PC-9 (cell line): ENCODE data around the gene CASP4. TPM values are rescaled to one million over a fixed set of nuclear protein-coding genes. Genes with fewer than 3 reads are reported as not detected.
"Not testable (repeated sequence)": the region's sequence is repeated elsewhere in the genome, so short reads cannot be mapped to it uniquely, and the experiment has no call there.

Experiments used
- BruUV-seq: library from RNA; stranded (reverse); fragments of 400-500 nt; replicated peaks from 2 replicates; lab custom pipeline; 2021; lab: Mats Ljungman, UMichigan
- CTCF ChIA-PET: fragments of 300-600 bp; sonication (Branson Sonifier 250); formaldehyde crosslinking; loops from one replicate; lab custom pipeline; 2022; ENCODE audit warnings: antibody characterized with exemption; lab: Charles Lee
- POLR2A ChIA-PET: fragments of 300-600 bp; sonication (Branson Sonifier 250); formaldehyde crosslinking; loops from one replicate; lab custom pipeline; 2022; ENCODE audit warnings: antibody characterized with exemption; ENCODE audit not compliant: unreplicated experiment; lab: Charles Lee
- DNase-seq, 2 experiments: peaks; one replicate each; pipeline versions ENCODE4 v3.0.0 to v3.0.0-alpha.2; 2015 to 2022; ENCODE audit warnings: mixed read lengths in 1 of 2
- H2AFZ ChIP-seq: fragments of 200-600 bp; sonication (generic); 2 replicates; pipeline ENCODE4 v1.8.1; 2017; ENCODE audit warnings: antibody characterized with exemption
- H3F3A ChIP-seq: fragments of 200-600 bp; sonication (generic); 2 replicates; pipeline ENCODE4 v1.8.1; 2017; ENCODE audit warnings: antibody characterized with exemption, mild to moderate bottlenecking, low read depth; ENCODE audit not compliant: insufficient read depth
- H3K27ac ChIP-seq: fragments of 200-600 bp; sonication (generic); 2 replicates; pipeline ENCODE4 v1.6.1; 2016; ENCODE audit warnings: mixed run types
- H3K27me3 ChIP-seq: fragments of 200-600 bp; sonication (generic); 2 replicates; pipeline ENCODE4 v1.6.1; 2016; ENCODE audit warnings: low read depth, mixed run types; ENCODE audit not compliant: insufficient read depth
- H3K36me3 ChIP-seq: fragments of 200-600 bp; sonication (generic); 2 replicates; pipeline ENCODE4 v1.6.1; 2016; ENCODE audit warnings: low read depth, mixed run types
- H3K4me1 ChIP-seq: fragments of 200-600 bp; sonication (generic); replicated peaks from 2 replicates; pipeline ENCODE4 v1.6.1; 2016; ENCODE audit warnings: mixed run types; ENCODE audit not compliant: insufficient read depth
- H3K4me2 ChIP-seq: fragments of 200-600 bp; sonication (generic); 2 replicates; pipeline ENCODE4 v1.6.1; 2017; ENCODE audit warnings: mixed run types
- H3K4me3 ChIP-seq: fragments of 200-600 bp; sonication (generic); 2 replicates; pipeline ENCODE4 v1.6.1; 2016; ENCODE audit warnings: mixed run types
- H3K79me2 ChIP-seq: fragments of 200-600 bp; sonication (generic); 2 replicates; pipeline ENCODE4 v1.6.1; 2017; ENCODE audit warnings: low read depth, mixed run types
- H3K9me2 ChIP-seq: fragments of 200-600 bp; sonication (generic); 2 replicates; pipeline ENCODE4 v1.8.1; 2017; ENCODE audit warnings: mild to moderate bottlenecking; ENCODE audit not compliant: insufficient read depth
- H3K9me3 ChIP-seq: fragments of 200-600 bp; sonication (generic); 2 replicates; pipeline ENCODE4 v1.8.1; 2016; ENCODE audit warnings: low read depth; ENCODE audit not compliant: insufficient read depth
- H4K20me1 ChIP-seq: fragments of 200-600 bp; sonication (generic); 2 replicates; pipeline ENCODE4 v1.8.1; 2017; ENCODE audit not compliant: insufficient read depth
- CTCF ChIP-seq: fragments of 200-600 bp; sonication (generic); conservative IDR thresholded peaks from 2 replicates; pipeline ENCODE4 v1.6.1; 2017; ENCODE audit warnings: mixed run types, antibody characterized with exemption, mild to moderate bottlenecking, moderate library complexity
- EZH2 ChIP-seq: fragments of 200-600 bp; sonication (generic); IDR thresholded peaks from 2 replicates; pipeline ENCODE4 v1.8.0; 2017; ENCODE audit warnings: antibody characterized with exemption, low read depth
- intact Hi-C: fragments of 100-400 bp; cut with micrococcal nuclease; formaldehyde crosslinking; loops from one replicate; pipeline ENCODE4 v1.10.0; 2022; ENCODE audit not compliant: unreplicated experiment
- total RNA-seq: library from RNA; stranded (reverse); gene quantifications from 2 replicates; pipeline ENCODE4 v1.2.3, GENCODE V29; 2021

Gene CASP4
- total RNA-seq, 1 experiment from 2014 or later: 82.2 TPM

DNA sequence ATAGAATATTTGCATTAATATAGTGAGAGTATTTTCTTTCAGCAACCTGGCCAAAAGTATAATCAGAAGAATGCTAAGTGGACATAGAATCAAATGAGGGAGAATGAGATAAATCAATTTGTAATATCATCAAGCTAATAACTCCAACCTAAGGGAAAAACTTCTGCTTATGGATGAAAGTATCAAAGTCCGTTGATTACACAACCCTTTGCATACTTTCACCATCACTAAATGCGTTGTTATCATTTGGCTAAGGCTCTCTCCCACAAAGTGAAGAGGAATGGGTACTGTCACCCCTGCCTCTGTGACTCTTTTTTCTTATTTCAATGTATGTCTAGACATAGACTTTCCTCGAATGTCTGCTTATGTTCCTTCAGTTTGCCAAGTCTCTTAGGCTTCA, 16.4 kb upstream of the CASP4 start:
- no peak for DNase-seq
- no peak for TF ChIP-seq EZH2
- no peak for TF ChIP-seq CTCF
- ChIA-PET POLR2A (no interaction called here), CTCF (no interaction called here)
- intact Hi-C loops: no loop called here
- H3K4me1 ChIP-seq: no peaks in the 10 kb centered on the region
- no peak overlapping the region for H3K4me3 ChIP-seq
- 0 out of 2 replicates have a peak, but pooled peaks cover 11% of the 10 kb centered on the region for H3K9me3 ChIP-seq
- H3K4me2 ChIP-seq: no peak overlapping the region
- no peaks in the 10 kb centered on the region for H3F3A ChIP-seq
- no peaks in the 10 kb centered on the region for H3K27me3 ChIP-seq
- H3K79me2 ChIP-seq: no peaks in the 10 kb centered on the region
- H3K27ac ChIP-seq: no peak overlapping the region
- H3K9me2 ChIP-seq: peaks cover 4% of the 10 kb centered on the region; the same call in 1 of the 2 replicates
- no TSS peak for BruUV-seq
- H4K20me1 ChIP-seq: no peaks in the 10 kb centered on the region
- H3K36me3 ChIP-seq: no peaks in the 10 kb centered on the region
- H2AFZ ChIP-seq: no peak overlapping the region

DNA sequence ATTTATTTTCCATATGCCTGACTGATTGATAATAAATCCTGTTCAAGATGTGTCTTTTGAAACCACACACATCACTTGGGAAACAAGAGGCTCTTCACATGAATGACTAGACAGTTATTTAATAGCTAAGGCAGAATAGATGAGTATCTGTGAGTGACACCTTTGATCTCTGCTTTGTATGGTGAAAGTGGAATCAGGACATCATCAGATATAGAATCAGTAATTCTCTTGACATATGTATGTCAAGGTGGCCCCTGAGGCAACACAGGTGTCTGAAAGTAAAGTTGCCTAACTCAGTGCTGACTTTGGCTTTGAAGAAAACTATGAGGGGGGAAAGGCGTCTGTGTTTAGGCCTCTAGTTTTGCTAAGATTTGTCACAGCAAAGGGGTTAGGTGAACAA, 11.5 kb upstream of the CASP4 start:
- H2AFZ ChIP-seq: no peak overlapping the region
- H3K27ac ChIP-seq: no peak overlapping the region
- no peak for DNase-seq
- peaks cover 4% of the 10 kb centered on the region; the same call in 1 of the 2 replicates for H3K9me2 ChIP-seq
- no peaks in the 10 kb centered on the region for H3K79me2 ChIP-seq
- H3F3A ChIP-seq: no peaks in the 10 kb centered on the region
- no peaks in the 10 kb centered on the region for H3K4me1 ChIP-seq
- peaks cover 10% of the 10 kb centered on the region for H3K9me3 ChIP-seq
- BruUV-seq: no TSS peak
- no peaks in the 10 kb centered on the region for H4K20me1 ChIP-seq
- TF ChIP-seq CTCF (no peak), EZH2 (no peak)
- no peak overlapping the region for H3K4me3 ChIP-seq
- no peak overlapping the region for H3K4me2 ChIP-seq
- H3K27me3 ChIP-seq: no peaks in the 10 kb centered on the region
- H3K36me3 ChIP-seq: no peaks in the 10 kb centered on the region
- intact Hi-C loops: no loop called here
- POLR2A ChIA-PET: no interaction called here
- CTCF ChIA-PET: no interaction called here

- intact Hi-C loops: no loop called here
- no peaks in the 10 kb centered on the region for H3K9me2 ChIP-seq
- no peak overlapping the region for H3K4me3 ChIP-seq
- H3K79me2 ChIP-seq: no peaks in the 10 kb centered on the region
- ChIA-PET POLR2A (no interaction called here), CTCF (interaction anchor here (0.6 kb wide), 1 partner anchor 341 kb away, joined by 4 read pairs; no protein-coding TSS in a partner anchor)
- H3K27me3 ChIP-seq: no peaks in the 10 kb centered on the region
- TF ChIP-seq CTCF: no peak
- TF ChIP-seq EZH2: no peak
- no peak overlapping the region for H2AFZ ChIP-seq
- no peak for DNase-seq
- no peak overlapping the region for H3K4me2 ChIP-seq
- no TSS peak for BruUV-seq
- H3K9me3 ChIP-seq: peaks cover 14% of the 10 kb centered on the region
- no peaks in the 10 kb centered on the region for H4K20me1 ChIP-seq
- no peak overlapping the region for H3K27ac ChIP-seq
- H3F3A ChIP-seq: 0 out of 2 replicates have a peak, but pooled peaks cover 3% of the 10 kb centered on the region
- H3K4me1 ChIP-seq: peaks cover 7% of the 10 kb centered on the region
- H3K36me3 ChIP-seq: no peaks in the 10 kb centered on the region
Measured at GRCh38 chr11:104973616-104974015, 5.2 kb upstream of the CASP4 start.

GRCh38 chr11:104972924-104973323, 4.5 kb upstream of the CASP4 start:
- H3K4me3 ChIP-seq, H3K27me3 ChIP-seq, BruUV-seq, DNase-seq, H3K27ac ChIP-seq, H3K36me3 ChIP-seq, CTCF ChIA-PET, H2AFZ ChIP-seq, POLR2A ChIA-PET, H3K79me2 ChIP-seq, intact Hi-C loops, H3K4me2 ChIP-seq, H3K4me1 ChIP-seq, H3K9me2 ChIP-seq, H4K20me1 ChIP-seq, H3F3A ChIP-seq: not testable (repeated sequence)
- H3K9me3 ChIP-seq: peaks cover 14% of the 10 kb centered on the region
